Right ventricle myocardium superior (tissue), 1 donor: ENCODE results near the gene WDCP. TPM values are rescaled to one million over a fixed set of nuclear protein-coding genes. Genes with fewer than 3 reads are reported as not detected.

Experiments used
- ATAC-seq: fragments of 200-7000 bp; cut with Tn5 transposase; one replicate; pipeline ENCODE4 v1.9.1; 2020; ENCODE audit warnings: mild to moderate bottlenecking; ENCODE audit not compliant: poor library complexity
- DNase-seq: peaks from one replicate; pipeline ENCODE4 v3.0.0-alpha.2; 2020
- intact Hi-C: fragments of 100-400 bp; cut with DNase I; formaldehyde crosslinking; loops from one replicate; pipeline ENCODE4 v1.11.2; 2022
- total RNA-seq: library from RNA; stranded (reverse); fragmentation: NEBNext Ultra II Directional; extraction: Animal tissue kit (Norgen Biotek cat#: 25700); gene quantifications from one replicate; pipeline ENCODE4 v1.2.1, GENCODE V29; 2021
- donor health status: DM: no; HTN: yes; CAD: no; lungs with severe emphysema.

Gene WDCP
- total RNA-seq, 1 donor from 2014 or later: 7.3 TPM

DNA sequence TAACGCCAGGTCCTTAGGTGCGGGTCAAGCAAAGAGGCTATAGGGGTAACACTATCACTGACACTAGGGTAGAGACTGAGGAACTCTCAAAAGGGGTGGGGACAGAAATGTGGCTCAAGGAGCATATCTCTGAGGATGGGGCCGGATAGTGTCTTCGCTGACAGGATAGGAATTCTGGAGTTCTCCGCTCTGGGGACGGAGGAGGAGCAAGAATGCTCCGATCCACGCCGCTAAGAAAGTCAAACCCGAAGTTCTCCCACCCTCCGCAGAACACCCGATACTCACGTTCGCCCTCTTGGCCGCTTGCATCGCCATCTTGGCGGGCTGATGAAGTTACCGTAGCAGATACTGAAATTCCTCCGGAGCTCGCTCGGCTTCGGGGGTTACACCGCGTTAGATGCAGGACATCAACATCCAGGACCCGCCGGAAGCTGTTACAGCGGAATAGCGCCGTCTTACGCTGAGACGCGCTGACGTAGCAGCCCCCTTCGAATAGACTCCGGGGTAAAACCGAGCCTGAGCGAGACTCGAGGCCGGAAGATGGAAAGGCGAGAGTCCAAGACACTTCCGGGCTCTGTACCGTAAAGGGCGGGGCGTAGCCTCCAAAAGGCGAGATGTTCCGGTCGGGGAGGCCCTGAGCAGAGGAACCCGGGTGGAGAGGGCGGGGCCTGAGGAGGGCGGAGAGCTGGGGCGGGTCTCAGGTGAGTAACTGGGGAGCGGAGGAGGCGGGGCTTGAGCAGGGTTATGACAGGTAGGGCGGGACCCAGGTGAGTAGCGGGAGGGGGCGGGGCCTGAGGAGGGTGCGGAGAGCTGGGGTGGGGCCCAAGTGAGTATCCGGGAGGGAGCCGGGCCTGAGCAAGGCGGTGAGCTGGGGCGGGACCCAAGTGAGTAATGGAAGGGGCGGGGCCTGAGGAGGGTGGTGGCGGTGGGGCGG is 29.0 kb upstream of the WDCP start, which contains the start of gene SF3B6:
SF3B6 (minus strand) TSS at position 412 of the 934 bp plus-strand sequence; CDS start at position 315, 97 bp downstream.
- ATAC-seq (peak; percentile 95), DNase-seq (peak; percentile 98)
- intact Hi-C loops: loop anchor here (5.0 kb wide), 1 partner anchor 149 kb away; the partner anchor contains the start of gene ATAD2B

DNA sequence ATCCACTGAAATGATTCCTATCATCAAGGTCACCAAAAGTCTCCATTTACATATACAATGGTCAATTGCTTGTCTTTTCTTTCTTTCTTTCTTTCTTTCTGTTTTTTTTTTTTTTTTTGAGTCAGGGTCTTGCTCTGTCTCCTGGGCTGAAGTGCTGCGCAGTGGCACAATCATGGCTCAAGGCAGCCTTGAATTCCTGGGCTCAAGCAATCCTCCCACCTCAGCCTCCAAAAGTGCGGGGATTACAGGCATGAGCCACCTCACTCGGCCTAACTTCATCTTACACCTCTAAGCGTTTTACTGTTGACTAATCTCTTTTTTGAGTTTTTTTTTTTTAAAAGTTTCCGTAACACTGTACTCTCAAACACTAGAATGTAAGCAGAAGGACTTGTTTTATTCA is 28.1 kb upstream of the WDCP start:
- ATAC-seq (no peak), DNase-seq (no peak)
- intact Hi-C loops: loop anchor here (5.0 kb wide), 1 partner anchor 148 kb away; the partner anchor contains the start of gene ATAD2B

DNA sequence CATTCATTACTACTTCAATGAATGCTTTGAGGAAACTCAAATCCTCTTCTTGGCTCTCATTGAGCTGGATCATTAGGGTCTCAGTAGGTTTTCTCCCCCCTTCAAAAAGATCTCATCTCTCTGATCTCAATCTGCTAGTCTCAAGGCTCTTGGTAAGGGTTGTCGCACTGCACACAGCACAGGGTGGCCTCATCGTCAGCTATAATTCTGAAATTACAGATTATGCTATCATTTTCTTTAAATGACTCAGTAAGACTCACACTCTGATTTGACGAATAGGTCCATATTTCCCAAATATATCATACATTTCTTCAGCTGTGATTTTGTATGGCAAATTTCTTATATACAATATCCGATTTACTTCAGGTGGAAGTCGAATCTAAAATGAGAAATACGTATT is 26.6 kb upstream of the WDCP start:
- DNase-seq: no peak
- no peak for ATAC-seq
- intact Hi-C loops: no loop called here

DNA sequence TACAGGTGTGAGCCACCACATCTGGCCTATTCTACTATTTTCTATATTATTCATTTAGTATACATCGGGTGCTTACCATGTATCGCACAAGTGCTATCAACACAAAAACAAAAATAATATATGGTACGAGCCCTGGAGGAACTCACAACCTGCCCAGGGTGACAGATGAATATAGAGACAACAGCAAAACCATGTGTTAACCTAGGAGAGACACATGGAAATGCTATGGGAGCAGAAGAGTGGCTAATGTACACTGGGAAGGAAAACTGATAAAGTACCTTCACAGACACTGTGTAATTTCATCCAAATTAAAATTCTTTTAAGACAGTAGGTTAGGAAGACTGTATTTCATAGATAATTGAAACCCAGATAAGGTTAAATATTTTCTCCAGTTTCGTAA is 25.1 kb upstream of the WDCP start:
- DNase-seq (no peak), ATAC-seq (no peak)
- intact Hi-C loops: no loop called here

DNA sequence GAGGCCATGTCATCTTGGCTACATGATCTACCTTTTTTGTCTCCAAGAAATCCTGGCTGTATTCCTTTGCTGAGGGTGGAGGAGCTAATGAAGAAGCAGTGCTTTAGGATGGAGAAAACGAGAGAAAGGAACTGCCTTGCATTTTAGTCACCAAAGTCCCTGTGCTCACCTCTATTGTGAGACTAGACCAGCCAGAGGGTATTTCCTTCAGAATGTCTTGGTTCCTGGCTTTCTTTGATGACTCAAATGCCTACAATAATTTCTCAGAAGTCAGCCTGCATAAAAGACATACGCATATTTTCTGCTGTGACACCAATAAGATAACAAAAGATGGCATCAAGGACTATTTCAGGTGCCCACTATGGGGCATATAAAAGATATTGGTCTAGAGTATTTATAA is 18.1 kb upstream of the WDCP start:
- DNase-seq: no peak
- intact Hi-C loops: no loop called here
- ATAC-seq: no peak

DNA sequence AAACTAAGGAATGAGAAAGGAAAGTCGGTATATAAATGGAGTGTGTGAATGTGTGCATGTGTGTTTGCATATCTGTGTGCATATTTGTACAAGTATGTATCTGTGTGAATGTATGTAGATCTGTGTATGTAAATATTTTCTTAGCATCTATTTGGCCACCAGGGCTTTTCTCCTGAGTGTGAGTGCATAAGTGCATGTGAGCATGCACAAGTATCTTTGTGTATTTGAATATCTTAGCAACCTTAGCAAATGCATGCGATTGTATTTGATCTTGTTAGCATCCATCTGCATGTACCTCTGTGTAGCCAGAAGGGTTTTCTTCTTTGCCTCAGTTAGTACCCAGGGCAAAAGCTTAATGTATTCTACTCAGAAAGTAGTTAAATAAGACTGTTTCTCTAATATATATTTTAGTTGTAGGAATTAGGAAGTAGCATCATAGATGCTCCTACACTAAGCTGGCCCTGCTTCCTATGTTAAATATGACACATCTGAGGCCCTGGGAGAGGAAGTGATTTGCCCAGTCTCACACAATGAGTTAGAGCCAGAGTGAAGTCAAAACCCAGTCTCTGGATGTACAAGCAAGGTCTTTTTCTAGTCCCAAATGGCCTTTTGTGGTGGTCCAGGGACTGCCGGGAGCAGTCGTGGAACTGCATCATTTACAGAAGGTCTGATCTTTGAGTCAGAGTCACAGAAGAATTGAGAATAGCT is 11.5 kb upstream of the WDCP start:
- DNase-seq: no peak
- no peak for ATAC-seq
- intact Hi-C loops: no loop called here

DNA sequence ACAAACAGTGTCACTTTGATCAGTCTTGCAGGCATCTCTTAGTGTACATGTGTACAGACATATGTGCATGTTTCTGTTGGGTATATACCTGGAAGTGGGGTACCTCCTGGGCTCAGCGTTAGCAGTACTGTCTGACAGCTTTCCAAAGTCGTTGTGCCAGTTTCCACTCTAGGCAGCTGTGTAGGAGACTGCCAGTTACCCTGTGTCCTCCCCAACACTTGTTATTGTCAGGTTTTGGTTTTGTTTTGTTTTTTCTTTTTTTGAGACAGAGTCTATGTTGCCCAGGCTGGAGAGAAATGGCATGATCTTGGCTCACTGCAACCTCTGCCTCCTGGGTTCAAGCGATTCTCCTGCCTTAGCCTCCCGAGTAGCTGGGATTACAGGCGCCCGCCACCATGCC is 8.6 kb upstream of the WDCP start:
- DNase-seq (no peak), ATAC-seq (no peak)

DNA sequence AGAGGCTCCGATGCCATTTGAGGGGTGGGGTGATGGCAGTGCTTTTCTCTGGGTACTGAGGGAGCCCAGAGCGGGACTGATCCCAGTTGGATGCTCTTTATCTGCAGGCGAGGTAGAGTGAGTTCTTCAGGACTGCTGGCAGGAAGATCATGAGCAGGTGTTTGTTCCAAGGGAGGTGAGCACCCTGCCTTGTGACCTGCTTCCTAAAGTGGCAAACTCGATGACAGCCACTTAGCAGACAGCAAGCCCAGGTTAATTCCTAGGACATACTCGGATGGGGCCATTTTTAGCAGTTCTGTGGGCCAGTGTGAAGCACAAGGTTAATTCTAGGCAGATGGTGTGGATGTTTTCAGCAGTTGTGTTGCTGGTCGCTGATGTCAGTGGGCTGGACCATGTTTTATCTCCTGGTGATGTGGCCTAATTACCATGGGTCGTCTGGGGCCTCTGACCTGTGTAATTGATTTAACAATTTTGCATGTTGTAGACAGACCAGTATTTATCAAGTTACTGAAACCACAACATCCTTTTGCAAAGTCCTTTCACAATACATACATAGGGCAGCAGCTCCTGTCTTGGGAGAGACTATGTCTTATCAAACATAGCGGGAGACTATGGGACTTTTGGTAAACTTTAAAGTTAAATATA is 7.3 kb upstream of the WDCP start:
- DNase-seq: no peak
- ATAC-seq: no peak
- intact Hi-C loops: no loop called here

More for the DNA sequence above, 8.6 kb upstream of the WDCP start:
- intact Hi-C loops: no loop called here

DNA sequence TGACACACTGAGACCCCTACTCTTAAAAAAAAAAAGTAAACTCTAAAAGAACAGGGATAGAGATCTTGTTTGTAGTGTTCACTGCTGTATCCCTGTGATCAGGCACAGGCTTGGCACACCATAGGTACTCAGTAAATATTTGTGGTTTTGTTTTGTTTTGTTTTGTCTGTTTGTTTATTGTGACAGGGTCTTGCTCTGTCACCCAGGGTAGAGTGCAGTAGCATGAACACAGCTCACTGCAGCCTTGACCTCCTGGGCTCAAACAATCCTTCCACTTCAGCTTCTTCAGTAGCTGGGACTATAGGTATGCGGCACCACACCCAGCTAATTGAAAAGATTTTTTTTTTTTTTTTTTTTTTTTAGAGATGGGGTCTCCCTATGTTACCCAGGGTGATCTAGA is 5.8 kb upstream of the WDCP start:
- DNase-seq: no peak
- no peak for ATAC-seq
- intact Hi-C loops: no loop called here

DNA sequence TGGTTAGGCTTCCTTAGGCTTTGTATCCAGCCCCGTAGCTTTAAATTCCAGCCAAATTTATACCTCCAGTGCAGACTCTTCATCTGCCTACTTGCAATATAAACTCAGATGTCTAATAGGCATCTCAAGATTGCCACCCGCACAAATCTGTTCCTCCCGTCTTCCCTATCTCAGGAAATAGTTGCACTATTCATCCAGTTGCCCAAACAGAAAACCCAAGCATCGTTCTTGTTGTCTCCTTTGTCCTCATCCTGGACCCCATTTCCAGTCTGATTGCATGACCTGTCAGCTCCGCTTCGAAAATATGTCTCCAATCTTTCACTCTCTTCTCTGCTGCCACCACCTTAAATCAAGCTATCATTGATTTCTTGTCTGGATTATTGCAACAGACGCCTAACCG is 4.6 kb upstream of the WDCP start:
- intact Hi-C loops: no loop called here
- no peak for ATAC-seq

DNA sequence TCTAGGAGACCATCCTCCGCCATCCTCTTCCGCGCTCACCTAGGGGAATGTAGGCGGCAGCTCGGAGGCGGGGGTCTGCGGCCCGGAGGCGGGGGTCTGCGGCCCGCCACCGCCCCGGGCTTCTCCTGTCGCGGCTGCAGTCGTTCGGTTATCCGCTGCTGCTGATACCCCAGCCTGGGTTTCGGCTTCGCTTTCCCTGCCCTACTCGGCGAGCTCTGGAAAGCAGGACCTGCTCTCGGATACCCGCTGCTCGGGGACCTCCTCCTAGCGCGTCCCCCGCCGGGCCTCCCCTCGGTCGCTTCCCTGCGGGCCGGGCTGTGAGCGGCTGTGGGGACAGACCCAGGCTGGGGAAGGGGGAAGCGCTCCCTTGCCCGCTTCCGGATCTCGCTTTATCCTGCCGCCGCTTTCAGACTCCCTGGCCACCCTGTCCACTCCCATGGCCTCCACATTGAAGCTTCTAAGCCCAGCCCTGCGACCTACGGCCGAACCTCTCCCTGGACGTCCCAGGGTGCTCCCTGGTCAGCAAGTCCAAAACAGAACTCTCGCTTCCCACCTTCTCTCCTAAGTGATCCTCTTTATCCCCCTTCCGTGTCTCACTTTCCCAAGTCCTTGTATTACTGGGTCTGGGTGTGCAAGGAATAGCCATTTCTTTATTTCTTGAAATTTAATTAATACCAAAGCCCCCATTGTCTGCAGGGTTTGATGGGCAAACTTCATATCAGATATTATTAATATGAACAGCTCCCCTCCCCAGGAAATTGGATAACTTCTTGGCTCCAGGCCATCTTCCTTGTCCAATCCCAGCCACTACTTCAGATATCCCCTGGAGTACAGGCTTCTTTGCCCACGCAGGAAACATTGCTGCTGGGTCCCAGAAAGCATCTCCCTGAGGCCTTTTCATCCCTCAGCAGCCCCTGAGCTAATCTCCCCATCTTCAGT is 3.1 kb upstream of the WDCP start:
- peak; percentile 13 for ATAC-seq
- DNase-seq: peak; percentile 56
- intact Hi-C loops: no loop called here

More for the DNA sequence above, 4.6 kb upstream of the WDCP start:
- no peak for DNase-seq

DNA sequence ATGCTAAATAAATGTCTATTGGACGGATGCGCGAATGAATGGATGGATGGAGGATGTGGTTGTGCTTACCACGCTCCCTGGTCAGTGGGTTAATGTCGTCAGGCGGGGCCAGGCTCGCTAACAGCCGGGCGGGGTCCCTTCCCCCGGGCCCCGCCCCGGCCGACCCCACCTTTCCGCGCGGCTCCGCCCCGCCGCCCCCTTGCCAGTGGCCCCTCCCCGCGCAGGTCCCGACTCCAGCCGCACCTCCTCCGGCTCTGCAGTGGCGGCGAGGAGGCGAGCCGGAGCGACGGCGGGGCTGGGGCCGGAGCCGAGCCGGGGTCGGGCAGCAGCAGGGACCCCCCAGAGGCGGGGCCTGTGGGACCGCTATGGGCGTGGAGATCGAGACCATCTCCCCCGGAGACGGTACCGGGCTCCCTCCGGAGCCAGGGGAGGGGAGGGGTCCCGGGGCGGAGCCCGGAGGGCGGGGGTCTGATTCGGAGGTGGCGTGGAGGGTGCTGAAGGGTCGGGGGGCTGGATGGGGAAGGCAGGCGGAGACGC is 2.4 kb upstream of the WDCP start, which contains the start of gene FKBP1B:
FKBP1B (plus strand) TSS at position 257 of the 537 bp plus-strand sequence; CDS start at position 366, 109 bp downstream.
- intact Hi-C loops: no loop called here
- peak; percentile 70 for DNase-seq
- ATAC-seq: peak; percentile 44

DNA sequence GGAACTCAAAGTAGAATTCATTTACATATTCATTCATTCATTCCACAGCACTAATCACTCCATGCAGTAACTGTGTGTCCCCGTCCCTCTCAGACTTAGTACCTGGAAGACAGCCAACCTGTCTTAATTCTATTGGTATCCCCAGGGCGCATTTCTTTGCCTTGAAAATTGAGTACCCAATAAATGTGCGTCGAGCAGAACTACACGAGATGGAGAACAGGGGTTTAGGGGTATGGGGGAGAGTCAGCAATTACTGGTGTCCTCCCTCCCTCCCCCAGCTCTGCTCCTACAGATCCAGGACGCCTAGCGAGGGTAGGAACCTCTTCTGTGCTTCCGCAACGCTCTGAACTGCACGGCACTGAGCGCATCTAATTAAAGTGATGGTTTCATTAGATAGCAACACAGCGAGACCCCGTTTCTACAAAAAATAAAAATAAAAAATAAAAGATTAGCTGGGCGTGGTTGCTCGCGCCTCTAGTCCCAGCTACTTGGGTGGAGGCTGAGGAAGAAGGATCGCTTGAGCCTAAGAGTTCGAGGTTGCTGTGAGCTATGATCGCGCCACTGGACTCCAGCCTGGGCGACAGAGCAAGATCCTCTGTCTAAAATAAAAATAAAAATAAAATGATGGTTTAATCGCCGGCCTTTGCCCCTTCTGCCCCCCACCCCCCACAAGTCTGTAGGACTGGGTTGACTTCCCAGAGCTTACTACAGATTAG is 1.7 kb upstream of the WDCP start:
- no peak for DNase-seq
- ATAC-seq: no peak
- intact Hi-C loops: no loop called here

DNA sequence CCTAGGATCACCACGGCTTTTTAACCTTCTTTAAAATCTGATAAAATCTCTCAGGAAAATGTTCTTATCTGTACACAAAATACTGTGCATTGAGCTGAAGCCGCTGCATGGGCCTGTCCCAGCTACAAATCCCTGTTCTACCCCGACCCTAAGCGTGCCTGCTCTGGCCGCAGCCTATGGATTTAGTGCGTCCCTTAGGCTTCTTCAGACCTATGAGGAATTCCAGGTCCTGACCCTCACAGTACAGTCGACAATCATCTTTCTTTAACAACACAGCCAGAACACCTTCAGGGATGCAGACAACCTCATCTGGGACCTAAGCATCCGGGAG is 477 bp upstream of the WDCP start:
- DNase-seq (no peak), ATAC-seq (no peak)
- intact Hi-C loops: no loop called here

DNA sequence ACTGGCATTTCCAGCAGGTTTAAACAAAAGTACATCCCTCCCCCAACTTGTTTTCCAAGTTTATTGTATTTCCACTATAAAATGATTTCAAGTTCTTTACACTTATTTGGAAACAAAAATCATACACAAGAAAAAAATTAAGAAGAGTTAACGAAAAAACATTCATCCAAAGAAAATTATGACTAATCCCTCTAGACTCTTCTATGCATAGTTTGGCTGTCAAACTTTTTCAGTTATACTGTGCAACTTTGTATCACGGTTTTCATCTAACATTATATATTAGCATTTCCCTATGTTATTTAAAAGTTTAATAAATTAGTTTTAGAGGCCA is 627 bp downstream of the WDCP start:
- intact Hi-C loops: no loop called here

DNA sequence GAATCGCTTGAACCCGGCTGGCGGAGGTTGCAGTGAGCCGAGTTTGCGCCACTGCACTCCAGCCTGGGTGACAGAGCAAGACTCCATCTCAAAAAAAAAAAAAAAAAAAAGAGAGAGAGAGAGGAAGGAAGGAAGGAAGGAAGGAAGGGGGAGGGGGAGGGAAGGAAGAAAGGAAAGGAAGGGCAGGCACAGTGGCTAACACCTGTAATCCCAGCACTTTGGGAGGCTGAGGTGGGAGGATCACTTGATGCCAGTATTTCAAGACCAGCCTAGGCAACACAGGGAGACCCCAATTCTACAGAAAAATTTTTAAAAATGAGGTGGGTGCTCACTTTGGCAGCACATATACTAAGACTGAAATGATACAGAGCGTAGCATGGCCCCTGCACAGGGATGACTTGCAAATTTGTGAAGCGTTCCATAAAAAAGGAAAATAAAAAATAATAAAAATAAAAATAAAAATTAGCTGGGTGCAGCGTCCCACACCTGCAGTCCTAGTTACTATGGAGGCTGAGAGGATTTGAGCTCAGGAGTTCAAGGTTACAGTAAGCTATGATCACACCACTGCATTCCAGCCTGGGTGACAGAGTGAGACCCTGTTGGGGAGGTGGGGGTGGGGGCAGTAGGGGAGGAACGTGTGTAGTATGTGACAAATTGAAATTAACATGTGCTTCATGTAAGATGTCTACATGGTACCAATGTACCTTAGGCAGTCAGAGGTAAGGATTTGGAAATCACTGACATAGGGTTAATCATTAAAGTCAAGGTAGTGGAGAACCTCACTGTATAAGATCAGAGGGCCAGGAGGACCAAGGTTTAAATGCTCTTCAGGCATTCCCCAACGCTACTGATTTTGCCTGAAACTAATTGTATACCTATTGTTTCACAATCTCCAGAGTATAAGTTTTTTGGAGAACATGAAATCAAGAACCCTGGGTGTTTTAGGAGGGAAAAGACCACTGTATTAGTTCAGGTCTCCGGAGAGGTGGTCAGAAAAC is 1.4 kb downstream of the WDCP start:
- intact Hi-C loops: no loop called here
- DNase-seq (no peak), ATAC-seq (no peak)

More for the DNA sequence above, 627 bp downstream of the WDCP start:
- ATAC-seq: no peak
- no peak for DNase-seq
